Measurements from ENCODE around the gene TRIM8. TPM values are rescaled to one million over a fixed set of nuclear protein-coding genes. Genes with fewer than 3 reads are reported as not detected.

TRIM8 gene
- total RNA-seq, 1 donor = 89.0 TPM

DNA sequence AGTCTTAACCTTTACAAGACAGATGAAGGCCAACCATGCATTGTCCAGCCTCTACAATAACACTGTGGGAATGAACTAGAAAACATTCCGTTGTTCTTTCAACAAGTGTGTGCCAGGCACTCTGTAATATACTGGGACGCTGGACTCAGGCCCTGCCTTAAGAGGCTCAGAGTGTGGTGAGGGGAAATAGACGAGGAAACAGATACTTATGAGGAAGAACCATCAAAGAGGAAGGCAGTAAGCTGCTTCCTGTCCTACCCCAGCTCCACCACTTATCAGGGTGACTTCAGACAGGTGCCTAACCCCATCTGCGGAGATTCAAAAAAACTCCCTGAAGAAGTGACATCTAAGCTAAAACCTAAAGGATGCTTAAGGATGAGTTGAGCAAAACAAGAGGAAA, 8.9 kb upstream of the TRIM8 start:
- H3K27me3 ChIP-seq (ENCODE audit: insufficient read depth, low read length) = no peaks in the 10 kb centered on the region
- no peak overlapping the region for H3K4me3 ChIP-seq (ENCODE audit: low read length)
- no peaks in the 10 kb centered on the region for H3K9me3 ChIP-seq (ENCODE audit: low read depth, low read length)
- peaks cover 49% of the 10 kb centered on the region for H3K4me1 ChIP-seq (ENCODE audit: insufficient read depth, low read length)

DNA sequence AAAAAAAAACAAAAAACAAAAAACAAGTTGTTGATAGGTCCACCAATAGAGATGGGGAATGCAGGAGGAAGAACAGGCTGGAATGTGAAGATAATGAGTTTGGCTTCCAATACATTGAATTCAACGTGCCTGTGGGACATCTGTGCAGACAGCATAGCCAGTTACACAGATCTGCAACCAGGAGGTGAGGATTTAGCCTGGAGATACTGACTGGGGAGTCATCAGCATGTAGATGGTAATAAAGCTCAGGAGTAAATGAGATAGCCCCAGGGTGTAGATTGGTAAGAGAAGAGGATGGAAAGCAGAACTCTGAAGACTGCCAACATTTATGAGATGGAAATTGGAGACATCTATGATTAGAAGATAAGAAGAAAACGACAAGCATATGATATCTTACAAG, 4.7 kb upstream of the TRIM8 start:
- no peaks in the 10 kb centered on the region for H3K27me3 ChIP-seq (ENCODE audit: insufficient read depth, low read length)
- no peaks in the 10 kb centered on the region for H3K9me3 ChIP-seq (ENCODE audit: low read depth, low read length)
- H3K4me1 ChIP-seq (ENCODE audit: insufficient read depth, low read length) = peaks cover 24% of the 10 kb centered on the region
- no peak overlapping the region for H3K4me3 ChIP-seq (ENCODE audit: low read length)

DNA sequence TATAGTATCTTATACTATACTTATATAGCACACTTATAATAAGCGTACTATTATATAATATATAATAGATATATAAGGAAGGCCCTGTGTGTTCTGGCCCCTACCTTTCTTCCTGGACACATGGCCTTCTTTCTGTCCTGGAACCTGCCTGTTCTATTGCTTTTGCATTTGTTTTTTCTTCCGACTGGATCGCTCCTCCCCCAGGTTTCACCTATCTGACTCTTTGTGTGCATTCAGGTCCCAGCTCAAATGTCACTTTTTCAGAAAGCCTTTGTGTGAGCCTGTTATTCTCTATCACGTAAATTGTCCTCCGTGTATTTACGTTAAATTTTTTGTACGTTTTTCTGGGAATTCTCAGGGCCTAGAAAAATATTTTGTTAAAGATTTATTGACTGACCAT, 2.9 kb upstream of the TRIM8 start:
- H3K4me1 ChIP-seq (ENCODE audit: insufficient read depth, low read length) = peaks cover 11% of the 10 kb centered on the region
- no peaks in the 10 kb centered on the region for H3K27me3 ChIP-seq (ENCODE audit: insufficient read depth, low read length)
- H3K4me3 ChIP-seq (ENCODE audit: low read length) = peak overlapping the region; percentile 98
- H3K9me3 ChIP-seq (ENCODE audit: low read depth, low read length) = no peaks in the 10 kb centered on the region

DNA sequence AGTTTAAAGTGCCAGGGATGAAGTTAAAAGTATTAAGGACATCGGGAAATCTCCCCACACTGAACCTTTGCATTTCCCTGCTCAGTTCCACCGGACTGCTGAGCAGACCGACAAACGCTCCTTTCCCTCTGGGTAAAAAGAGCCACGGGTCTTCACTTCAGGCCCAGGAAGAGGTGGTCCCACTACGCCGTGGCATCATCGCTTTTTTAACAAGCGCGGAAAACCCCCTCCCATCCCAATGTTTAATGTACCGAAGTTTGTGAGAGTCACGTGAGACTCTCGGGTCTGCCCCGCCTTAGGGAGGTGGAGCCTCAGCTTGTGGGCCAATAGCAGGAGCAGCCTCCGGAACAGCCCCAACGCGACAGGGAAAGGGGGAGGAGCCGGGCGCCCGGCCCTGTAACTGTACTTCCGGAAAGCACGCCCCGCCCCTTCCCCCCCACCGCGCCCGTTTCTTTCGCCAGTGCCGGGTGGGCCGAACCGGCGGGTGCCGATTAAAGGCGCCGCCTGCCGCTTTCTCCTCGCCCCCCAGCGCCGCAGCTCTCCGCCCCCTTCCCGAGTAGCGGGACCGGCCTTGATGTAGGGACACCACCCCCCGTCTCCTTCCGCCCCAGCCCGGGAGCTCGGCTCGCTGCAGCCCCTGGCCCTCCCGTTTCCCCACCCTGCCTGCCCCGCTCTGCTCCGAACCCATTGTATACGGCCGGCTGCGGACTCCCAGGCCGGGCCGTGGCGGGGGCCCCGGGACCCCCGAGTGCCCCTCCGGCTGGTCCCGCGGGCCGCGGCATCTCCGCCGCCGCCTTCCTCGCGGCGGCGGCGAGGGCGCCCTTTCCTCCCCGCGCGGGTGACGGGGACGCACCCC, 2.2 kb upstream of the TRIM8 start:
- no peaks in the 10 kb centered on the region for H3K9me3 ChIP-seq (ENCODE audit: low read depth, low read length)
- H3K4me3 ChIP-seq (ENCODE audit: low read length) = peak overlapping the region; percentile 98
- H3K27me3 ChIP-seq (ENCODE audit: insufficient read depth, low read length) = no peaks in the 10 kb centered on the region
- peaks cover 18% of the 10 kb centered on the region for H3K4me1 ChIP-seq (ENCODE audit: insufficient read depth, low read length)

DNA sequence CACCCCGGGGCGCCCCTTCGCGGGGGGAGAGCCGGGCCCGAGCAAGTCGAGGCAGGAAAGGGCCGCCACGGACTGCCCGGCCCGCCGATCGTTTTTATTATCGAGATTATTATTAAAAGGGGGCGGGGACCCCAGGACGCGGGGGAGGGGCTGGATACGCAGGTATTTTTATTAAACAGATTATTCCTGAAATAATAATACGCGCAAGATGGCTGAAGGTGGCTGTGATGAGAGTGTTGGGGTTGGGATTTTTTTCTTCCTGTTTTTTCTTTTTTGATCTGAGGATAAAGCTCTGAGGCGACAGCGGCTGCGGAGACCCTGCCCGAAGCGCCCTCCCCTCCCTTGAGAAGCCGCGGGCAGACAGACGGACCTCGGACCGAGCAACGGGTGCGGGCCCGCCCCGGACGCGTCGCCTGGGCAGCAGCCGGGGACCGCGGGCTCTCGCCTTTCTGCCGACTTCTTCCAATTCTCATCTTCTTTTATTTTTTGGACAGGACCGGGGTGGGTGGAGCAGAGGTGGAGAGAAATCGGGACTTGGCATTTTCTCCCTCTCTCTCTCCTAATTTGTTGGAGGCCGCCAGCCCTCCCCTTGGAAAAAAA, 1.4 kb upstream of the TRIM8 start:
- no peaks in the 10 kb centered on the region for H3K9me3 ChIP-seq (ENCODE audit: low read depth, low read length)
- peaks cover 25% of the 10 kb centered on the region for H3K4me1 ChIP-seq (ENCODE audit: insufficient read depth, low read length)
- no peaks in the 10 kb centered on the region for H3K27me3 ChIP-seq (ENCODE audit: insufficient read depth, low read length)
- peak overlapping the region; percentile 98 for H3K4me3 ChIP-seq (ENCODE audit: low read length)

DNA sequence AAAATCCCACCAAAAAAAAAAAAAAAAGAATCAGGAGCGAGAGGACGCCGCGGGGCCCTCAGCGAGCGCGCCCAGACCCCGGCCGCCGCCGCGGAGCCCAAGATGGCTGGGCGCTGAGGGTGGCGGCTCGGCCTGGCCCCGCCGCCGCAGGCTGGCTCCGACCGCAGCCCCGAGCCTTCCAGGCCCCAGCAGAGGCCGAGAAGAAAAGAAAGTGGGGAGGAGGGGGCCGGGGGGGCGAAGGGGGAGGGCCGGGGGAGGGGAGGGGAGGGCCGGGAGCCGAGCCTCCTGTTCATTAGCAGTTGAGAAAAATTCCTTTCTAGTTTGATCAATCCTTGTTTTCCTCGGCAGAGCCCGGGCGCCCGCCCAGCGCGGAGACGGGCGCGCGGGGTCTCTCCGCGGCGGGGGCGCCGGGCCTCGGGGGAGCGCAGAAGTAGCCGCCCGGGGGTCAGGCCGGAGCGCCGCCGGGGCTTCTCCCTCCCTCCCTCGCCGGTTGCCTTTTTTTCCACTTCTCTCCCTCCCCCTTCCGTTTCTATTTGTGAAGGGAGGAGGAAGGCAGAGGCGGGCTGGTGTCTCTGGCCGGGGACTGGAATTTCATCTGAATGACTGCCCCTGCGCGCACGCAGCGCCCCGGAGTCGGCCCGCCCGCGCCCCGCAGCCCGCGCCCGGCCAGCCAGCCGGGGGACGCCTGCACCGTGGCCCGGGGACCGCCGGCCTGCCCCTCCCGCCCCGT, 778 bp upstream of the TRIM8 start:
- H3K9me3 ChIP-seq (ENCODE audit: low read depth, low read length) = no peaks in the 10 kb centered on the region
- peaks cover 32% of the 10 kb centered on the region for H3K4me1 ChIP-seq (ENCODE audit: insufficient read depth, low read length)
- H3K27me3 ChIP-seq (ENCODE audit: insufficient read depth, low read length) = no peaks in the 10 kb centered on the region
- peak overlapping the region; percentile 98 for H3K4me3 ChIP-seq (ENCODE audit: low read length)

DNA sequence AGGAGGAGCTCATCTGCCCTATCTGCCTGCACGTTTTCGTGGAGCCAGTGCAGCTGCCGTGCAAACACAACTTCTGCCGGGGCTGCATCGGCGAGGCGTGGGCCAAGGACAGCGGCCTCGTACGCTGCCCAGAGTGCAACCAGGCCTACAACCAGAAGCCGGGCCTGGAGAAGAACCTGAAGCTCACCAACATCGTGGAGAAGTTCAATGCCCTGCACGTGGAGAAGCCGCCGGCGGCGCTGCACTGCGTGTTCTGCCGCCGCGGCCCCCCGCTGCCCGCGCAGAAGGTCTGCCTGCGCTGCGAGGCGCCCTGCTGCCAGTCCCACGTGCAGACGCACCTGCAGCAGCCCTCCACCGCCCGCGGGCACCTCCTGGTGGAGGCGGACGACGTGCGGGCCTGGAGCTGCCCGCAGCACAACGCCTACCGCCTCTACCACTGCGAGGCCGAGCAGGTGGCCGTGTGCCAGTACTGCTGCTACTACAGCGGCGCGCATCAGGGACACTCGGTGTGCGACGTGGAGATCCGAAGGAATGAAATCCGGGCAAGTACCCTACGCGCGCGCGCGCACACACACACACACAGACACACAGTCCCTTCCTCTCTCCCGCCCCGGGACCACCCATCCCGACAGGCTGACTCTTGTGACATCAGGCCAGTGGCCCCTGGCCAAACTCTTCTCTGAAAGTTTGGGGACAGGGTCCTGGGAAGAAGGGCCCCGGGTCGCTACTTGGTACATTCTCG, 538 bp downstream of the TRIM8 start:
- no peaks in the 10 kb centered on the region for H3K27me3 ChIP-seq (ENCODE audit: insufficient read depth, low read length)
- H3K4me1 ChIP-seq (ENCODE audit: insufficient read depth, low read length) = peaks cover 45% of the 10 kb centered on the region
- no peaks in the 10 kb centered on the region for H3K9me3 ChIP-seq (ENCODE audit: low read depth, low read length)
- H3K4me3 ChIP-seq (ENCODE audit: low read length) = peak overlapping the region; percentile 98

DNA sequence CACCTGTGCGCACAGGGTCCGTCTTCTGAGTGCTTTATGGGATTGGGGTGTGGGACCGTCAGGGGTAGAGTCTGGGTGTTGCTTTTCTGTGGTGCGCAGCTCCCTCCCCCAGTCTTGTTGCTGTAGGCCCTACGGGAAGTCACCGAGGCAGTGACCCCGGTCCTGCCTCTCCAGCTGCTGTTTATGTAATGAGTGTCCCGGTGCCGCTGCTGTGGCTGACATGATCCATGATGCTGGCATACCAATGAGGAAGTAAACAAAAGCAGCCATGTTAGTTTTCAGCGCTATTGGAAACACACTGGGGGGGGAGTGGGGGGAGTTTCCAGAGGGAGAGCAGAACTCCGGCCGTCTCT, 1.1 kb downstream of the TRIM8 start:
- Histone ChIP-seq H3K27me3 (ENCODE audit: insufficient read depth, low read length) (no peaks in the 10 kb centered on the region), H3K9me3 (ENCODE audit: low read depth, low read length) (no peaks in the 10 kb centered on the region), H3K4me3 (ENCODE audit: low read length) (peak overlapping the region; percentile 98), H3K4me1 (ENCODE audit: insufficient read depth, low read length) (peaks cover 50% of the 10 kb centered on the region)

DNA sequence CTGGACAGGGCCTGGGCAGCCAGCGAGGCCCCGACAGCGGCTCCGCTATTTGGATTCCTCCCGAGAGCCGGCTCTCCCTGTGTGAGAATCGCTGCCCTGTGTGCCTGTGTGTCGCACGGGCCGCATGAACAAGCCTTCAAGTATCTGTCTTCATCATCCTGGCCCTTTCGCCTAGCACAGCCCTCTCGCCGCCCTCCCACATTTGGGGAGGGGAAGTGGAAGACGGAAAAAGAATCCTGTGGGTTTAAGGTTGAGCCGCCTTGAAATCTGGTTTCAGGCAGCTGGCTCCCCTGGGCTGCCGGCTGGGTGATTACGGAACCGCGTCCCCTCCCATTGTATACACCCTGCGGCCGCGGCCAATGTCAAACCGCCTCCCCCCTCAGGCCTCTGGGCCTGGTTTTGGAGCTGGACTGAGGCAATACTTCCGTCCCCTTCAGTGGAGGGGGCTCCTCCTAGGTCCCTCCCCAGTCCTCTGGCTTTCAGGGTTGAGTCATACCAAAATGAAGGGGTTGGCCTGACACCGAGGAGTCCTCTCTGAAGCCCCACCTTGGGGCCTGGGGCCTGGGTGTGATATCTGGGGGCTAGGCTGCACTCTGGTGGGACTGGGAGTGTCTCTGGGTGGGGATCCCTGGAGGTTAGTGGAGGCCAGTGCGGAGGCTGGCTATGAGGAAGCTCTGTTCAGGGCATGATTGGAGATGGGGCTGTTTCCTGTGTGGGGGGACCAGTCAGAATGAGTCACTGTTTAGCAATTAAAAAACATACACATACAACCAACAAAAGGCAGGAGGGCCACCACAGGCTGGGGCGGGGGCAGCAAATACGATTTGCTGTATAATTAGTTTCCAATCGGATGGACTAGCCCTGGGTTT, 1.7 kb downstream of the TRIM8 start:
- Histone ChIP-seq H3K9me3 (ENCODE audit: low read depth, low read length) (no peaks in the 10 kb centered on the region), H3K4me3 (ENCODE audit: low read length) (peak overlapping the region; percentile 98), H3K4me1 (ENCODE audit: insufficient read depth, low read length) (peaks cover 56% of the 10 kb centered on the region), H3K27me3 (ENCODE audit: insufficient read depth, low read length) (no peaks in the 10 kb centered on the region)

DNA sequence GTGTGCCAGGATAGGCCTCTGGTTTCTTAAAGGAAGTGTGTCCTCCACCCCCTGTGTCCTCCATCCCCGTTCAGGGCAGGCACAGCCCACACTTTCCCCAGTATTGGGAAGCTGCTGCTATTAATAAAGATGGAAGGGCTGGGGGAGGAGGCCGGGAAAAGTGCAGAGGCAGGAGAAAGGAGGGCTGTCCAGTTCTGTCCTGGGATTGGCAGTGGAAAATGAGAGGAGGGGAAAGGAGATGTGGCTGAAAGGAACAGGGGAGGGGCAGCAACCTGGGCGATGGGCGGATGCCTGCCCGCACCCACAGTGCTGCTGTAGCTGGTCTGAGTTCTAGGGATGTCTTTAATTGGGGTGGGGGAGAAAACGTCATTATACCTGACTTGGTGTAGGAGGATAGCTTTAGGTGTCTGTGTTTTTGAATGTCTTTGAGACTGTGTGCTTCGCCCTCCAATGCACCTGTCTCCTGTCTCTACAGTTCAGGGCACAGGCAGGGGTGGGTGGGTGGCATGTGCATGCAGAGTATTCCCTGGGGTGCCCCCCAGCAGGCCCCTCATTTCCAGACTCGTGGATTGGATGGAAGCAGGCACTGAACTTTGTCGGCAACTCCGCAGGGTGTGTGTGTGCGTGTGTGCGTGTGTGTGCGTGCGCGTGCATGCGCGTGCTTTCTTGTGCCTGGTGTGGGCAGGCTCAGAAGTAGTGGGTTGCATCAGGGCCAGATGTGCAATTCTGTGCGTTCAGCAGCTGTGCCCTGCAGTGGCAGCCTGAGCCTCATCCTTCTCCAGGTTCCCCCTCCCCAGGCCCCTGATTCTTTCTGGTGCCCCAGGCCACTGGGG, 2.5 kb downstream of the TRIM8 start:
- Histone ChIP-seq H3K27me3 (ENCODE audit: insufficient read depth, low read length) (no peaks in the 10 kb centered on the region), H3K9me3 (ENCODE audit: low read depth, low read length) (no peaks in the 10 kb centered on the region), H3K4me3 (ENCODE audit: low read length) (peak overlapping the region; percentile 98), H3K4me1 (ENCODE audit: insufficient read depth, low read length) (peaks cover 60% of the 10 kb centered on the region)

DNA sequence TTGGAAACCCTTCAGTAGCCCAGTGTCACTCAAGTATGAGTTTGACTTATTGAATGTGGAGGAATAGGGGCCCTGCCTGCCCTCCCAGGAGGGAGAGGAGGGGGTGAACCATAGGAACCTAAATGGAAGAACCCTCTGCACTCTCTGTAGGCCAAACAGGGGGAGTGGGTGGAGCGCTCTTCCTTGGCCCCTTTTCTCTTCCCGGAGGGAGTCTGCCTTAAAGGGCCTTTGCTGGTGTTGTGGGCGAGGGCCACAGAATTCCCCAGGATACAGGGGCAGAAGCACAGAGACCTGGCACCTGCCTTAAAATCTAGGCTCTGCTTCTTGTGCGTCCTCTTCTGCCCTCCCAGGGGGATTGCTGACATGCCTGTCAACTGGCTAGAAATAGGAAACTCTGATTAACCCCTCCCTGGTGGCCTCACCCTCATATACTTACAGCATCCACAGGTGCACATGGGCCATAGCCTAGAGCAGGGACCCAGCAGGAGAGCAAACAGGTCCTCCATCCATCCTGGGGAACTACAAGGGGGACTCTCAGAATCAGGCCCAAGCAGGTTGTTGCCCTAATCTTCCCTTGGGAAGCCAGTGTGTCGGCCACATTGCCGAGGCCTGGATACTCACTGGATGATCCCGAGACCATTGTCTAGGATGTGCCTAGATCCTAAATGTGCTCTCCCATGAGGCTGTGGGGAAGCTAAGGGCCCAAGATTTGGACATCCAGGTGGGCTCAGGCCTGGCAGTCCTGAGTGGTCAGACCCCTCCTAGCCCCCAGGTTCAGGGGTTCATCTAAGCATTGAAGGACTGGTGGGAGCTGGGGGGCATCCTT, 3.4 kb downstream of the TRIM8 start:
- Histone ChIP-seq H3K4me3 (ENCODE audit: low read length) (peak overlapping the region; percentile 98), H3K9me3 (ENCODE audit: low read depth, low read length) (no peaks in the 10 kb centered on the region), H3K27me3 (ENCODE audit: insufficient read depth, low read length) (no peaks in the 10 kb centered on the region), H3K4me1 (ENCODE audit: insufficient read depth, low read length) (peaks cover 67% of the 10 kb centered on the region)

DNA sequence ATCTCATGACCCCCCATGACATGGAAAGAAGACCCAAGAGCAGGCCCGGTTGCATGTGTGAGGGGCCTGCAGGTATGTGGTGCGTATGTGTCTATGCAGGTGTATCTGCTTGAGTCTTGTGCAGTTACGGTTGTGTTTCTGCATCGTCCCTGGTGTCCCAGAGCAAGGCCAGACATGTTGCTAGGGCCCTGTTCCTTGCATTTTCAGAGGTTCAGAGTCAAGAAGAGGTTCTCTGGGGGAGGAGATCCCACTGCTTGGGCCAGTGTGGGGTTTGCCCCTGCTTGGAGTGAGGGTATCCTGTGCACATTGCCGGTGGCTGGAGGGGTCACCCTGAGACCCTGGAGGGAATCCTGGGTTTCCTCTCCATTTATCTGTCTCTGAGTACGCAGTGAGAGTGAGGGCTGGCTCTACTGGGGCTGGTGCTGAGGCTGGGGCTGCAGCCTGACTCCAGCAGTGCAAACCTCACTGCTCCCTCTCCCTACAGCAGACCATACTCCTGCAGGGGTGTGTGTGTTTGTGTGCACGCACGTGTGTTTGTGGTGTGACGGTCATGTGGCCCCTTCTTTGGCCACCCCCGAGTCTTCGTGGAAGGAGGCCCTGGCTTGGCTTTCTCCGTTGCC, 4.1 kb downstream of the TRIM8 start:
- H3K27me3 ChIP-seq (ENCODE audit: insufficient read depth, low read length) = no peaks in the 10 kb centered on the region
- peaks cover 75% of the 10 kb centered on the region for H3K4me1 ChIP-seq (ENCODE audit: insufficient read depth, low read length)
- H3K9me3 ChIP-seq (ENCODE audit: low read depth, low read length) = no peaks in the 10 kb centered on the region
- H3K4me3 ChIP-seq (ENCODE audit: low read length) = no peak overlapping the region
